HEK293T (cell line): ENCODE measurements around the gene TECTB.
A peak's percentile ranks its signal among the peaks of the same experiment; 100 is the strongest.

Experiments
- CTCF ChIA-PET: fragments of 350-600 bp; formaldehyde crosslinking; extraction: SDS; loops from one replicate; lab custom pipeline; 2021; ENCODE audit warnings: antibody characterized with exemption, inconsistent platforms; lab: Yijun Ruan, JAX
- POLR2A ChIA-PET: fragments of 350-600 bp; formaldehyde crosslinking; extraction: SDS; loops from one replicate; lab custom pipeline; 2020; ENCODE audit warnings: antibody characterized with exemption, inconsistent platforms; lab: Yijun Ruan, JAX
- DNase-seq: peaks from one replicate; pipeline ENCODE4 v3.0.0; 2012; ENCODE audit warnings: mixed read lengths; ENCODE audit errors: extremely low spot score
- ARNT ChIP-seq: fragments of 450-650 bp; IDR thresholded peaks from 2 replicates; pipeline ENCODE4 v1.6.1; 2017; ENCODE audit warnings: mild to moderate bottlenecking
- BHLHE40 ChIP-seq: fragments of 450-650 bp; IDR thresholded peaks from 2 replicates; pipeline ENCODE4 v1.6.1; 2016; ENCODE audit warnings: mild to moderate bottlenecking, moderate library complexity, borderline replicate concordance
- CTBP1 ChIP-seq: fragments of 450-650 bp; IDR thresholded peaks from 2 replicates; pipeline ENCODE4 v1.6.1; 2016; ENCODE audit warnings: borderline replicate concordance
- ELF4 ChIP-seq: fragments of 450-650 bp; IDR thresholded peaks from 2 replicates; pipeline ENCODE4 v1.6.1; 2017; ENCODE audit warnings: antibody characterized with exemption
- FOXA1 ChIP-seq: fragments of 450-650 bp; IDR thresholded peaks from 2 replicates; pipeline ENCODE4 v1.6.1; 2016; ENCODE audit warnings: mild to moderate bottlenecking
- FOXK2 ChIP-seq: fragments of 450-650 bp; IDR thresholded peaks from 2 replicates; pipeline ENCODE4 v1.6.1; 2016; ENCODE audit warnings: mild to moderate bottlenecking
- FOXM1 ChIP-seq: fragments of 450-650 bp; IDR thresholded peaks from 2 replicates; pipeline ENCODE4 v1.6.1; 2017; ENCODE audit warnings: mild to moderate bottlenecking, borderline replicate concordance
- HDGF ChIP-seq: fragments of 450-650 bp; IDR thresholded peaks from 2 replicates; pipeline ENCODE4 v1.6.1; 2017; ENCODE audit warnings: antibody characterized with exemption, borderline replicate concordance
- L3MBTL2 ChIP-seq: fragments of 450-650 bp; conservative IDR thresholded peaks from 2 replicates; pipeline ENCODE4 v1.6.1; 2016; ENCODE audit warnings: mild to moderate bottlenecking
- LEF1 ChIP-seq: fragments of 450-650 bp; IDR thresholded peaks from 2 replicates; pipeline ENCODE4 v1.6.1; 2017; ENCODE audit warnings: mild to moderate bottlenecking, borderline replicate concordance
- NFRKB ChIP-seq: fragments of 450-650 bp; IDR thresholded peaks from 2 replicates; pipeline ENCODE4 v1.6.1; 2016; ENCODE audit warnings: mild to moderate bottlenecking, moderate library complexity
- PKNOX1 ChIP-seq: fragments of 450-650 bp; IDR thresholded peaks from 2 replicates; pipeline ENCODE4 v1.6.1; 2016
- SP1 ChIP-seq: fragments of 450-650 bp; IDR thresholded peaks from 2 replicates; pipeline ENCODE4 v1.6.1; 2017
- SUZ12 ChIP-seq: fragments of 450-650 bp; IDR thresholded peaks from 2 replicates; pipeline ENCODE4 v1.6.1; 2016; ENCODE audit warnings: mild to moderate bottlenecking
- TARDBP ChIP-seq: fragments of 450-650 bp; IDR thresholded peaks from 2 replicates; pipeline ENCODE4 v1.6.1; 2016
- ZNF384 ChIP-seq: fragments of 450-650 bp; IDR thresholded peaks from 2 replicates; pipeline ENCODE4 v1.6.1; 2016

The TECTB gene

DNA sequence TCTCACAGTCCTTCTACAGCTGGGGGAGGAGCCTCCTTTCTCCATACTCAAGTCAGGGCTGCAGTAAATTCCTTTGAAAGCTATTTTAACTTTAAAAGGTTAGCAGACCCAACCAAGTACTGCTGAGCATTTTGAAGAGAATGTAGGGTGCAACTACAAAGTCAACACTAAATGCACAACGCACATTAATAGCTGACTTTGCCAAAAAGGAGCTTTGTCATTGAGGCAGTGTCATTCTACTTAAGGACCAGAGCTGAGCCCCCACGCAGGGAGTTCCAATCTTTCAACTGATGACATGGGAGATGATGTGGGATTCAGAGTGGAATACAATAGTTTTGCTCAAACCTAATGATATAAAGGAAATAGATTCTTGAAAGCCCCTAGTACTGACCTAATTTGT lies 20.3 kb downstream of the TECTB start:
- no peak for DNase-seq
- POLR2A ChIA-PET = no interaction called here
- TF ChIP-seq LEF1 = no peak
- no peak for TF ChIP-seq NFRKB
- TF ChIP-seq L3MBTL2 = no peak
- TF ChIP-seq BHLHE40 = no peak
- no peak for TF ChIP-seq TARDBP
- no peak for TF ChIP-seq ARNT
- no peak for TF ChIP-seq PKNOX1
- TF ChIP-seq SUZ12 = no peak
- no peak for TF ChIP-seq CTBP1
- TF ChIP-seq HDGF = no peak
- TF ChIP-seq ELF4 = no peak
- TF ChIP-seq FOXK2 = no peak
- no peak for TF ChIP-seq FOXM1
- no peak for TF ChIP-seq ZNF384
- TF ChIP-seq SP1 = no peak
- no peak for TF ChIP-seq FOXA1
- CTCF ChIA-PET = no interaction called here

DNA sequence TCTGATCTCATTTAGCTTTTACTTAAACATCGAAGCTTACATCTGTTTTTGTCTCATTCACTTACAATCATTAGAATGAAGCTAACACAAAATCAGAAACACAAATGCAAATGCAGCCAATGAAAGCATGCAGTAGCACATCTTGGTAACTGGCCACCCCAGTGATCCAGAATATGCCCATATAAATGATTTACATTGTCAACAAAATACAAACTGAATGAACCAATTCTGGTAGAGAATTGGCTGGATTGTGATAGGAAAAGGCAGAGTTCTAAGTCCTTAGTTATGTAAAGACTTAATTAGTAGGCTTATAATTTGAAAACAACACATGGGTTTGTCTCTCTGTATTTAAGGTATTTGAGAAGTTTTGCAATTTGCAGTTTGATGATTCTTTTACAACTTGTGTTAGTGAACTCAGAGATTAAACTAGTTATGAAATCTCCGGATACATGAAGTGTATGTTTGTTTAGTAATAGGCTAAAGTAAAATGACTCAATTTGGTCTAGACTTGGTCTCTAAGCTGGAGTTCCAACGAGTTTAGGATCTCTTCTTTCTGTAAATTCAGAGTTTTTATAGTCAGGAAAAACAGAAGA lies 21.2 kb downstream of the TECTB start:
- TF ChIP-seq NFRKB = no peak
- no peak for TF ChIP-seq ELF4
- no peak for TF ChIP-seq TARDBP
- no peak for TF ChIP-seq ZNF384
- TF ChIP-seq CTBP1 = no peak
- ChIA-PET POLR2A (no interaction called here), CTCF (interaction anchor here (0.6 kb wide), 1 partner anchor 605 kb away, joined by 7 read pairs; no protein-coding TSS in a partner anchor)
- DNase-seq = no peak

DNA sequence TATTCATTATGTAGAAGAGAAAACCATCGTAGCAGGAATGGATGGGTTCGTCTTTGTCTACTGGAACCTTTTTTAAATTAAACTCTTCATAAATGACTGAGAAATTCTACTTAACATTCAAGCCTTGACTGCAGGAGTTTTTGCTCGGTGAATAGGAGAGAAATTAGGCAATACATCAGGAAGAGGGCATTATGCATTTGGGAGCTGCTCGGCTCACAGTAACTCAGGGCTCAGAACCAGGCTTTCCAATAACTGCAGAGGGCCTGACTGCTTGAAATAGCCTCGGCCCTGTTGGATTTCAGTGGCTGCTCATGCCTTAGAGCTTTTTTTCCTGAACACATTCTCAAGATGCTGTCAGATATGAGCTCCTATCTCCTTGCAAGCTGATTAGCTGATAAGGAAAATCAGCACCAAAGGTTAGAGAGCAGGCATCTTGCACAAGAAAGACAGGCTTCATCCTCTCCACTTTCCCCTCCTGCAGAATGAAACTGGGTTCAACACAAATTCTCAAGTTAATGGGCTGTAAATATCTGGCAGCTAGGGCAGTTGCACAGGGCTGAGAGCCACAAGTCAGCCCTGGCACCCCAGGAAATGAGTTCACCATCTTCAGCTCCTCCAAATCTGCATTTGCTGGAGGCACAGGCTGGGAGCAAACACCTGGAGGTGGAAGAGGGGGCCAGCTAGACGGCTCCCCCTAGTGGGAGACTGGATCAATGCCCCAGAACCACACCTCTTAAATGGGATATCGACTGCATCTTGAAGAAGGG lies 24.3 kb downstream of the TECTB start:
- peak; percentile 74 for DNase-seq
- POLR2A ChIA-PET = no interaction called here
- CTCF ChIA-PET = interaction anchor here (0.6 to 1.1 kb wide), 4 partner anchors 8 to 128 kb away, joined by 3 read pairs; no protein-coding TSS in a partner anchor
- TF ChIP-seq TARDBP = no peak
- TF ChIP-seq FOXM1 = no peak
- no peak for TF ChIP-seq ELF4
- TF ChIP-seq ARNT = no peak
- TF ChIP-seq L3MBTL2 = no peak

- POLR2A ChIA-PET = no interaction called here
- DNase-seq = no peak
- CTCF ChIA-PET = interaction anchor here (0.7 to 1.1 kb wide), 5 partner anchors 8 to 193 kb away, joined by 3 read pairs; no protein-coding TSS in a partner anchor
Observed at GRCh38 chr10:112308125-112308502, 24.9 kb downstream of the TECTB start.

GRCh38 chr10:112311481-112311880 lies 28.3 kb downstream of the TECTB start:
- ChIA-PET POLR2A (no interaction called here), CTCF (no interaction called here)
- TF ChIP-seq HDGF = no peak
- TF ChIP-seq FOXK2 = no peak
- TF ChIP-seq FOXM1 = no peak
- no peak for TF ChIP-seq SP1
- DNase-seq = no peak

More at GRCh38 chr10:112308125-112308502, 24.9 kb downstream of the TECTB start:
- TF ChIP-seq TARDBP = no peak
- TF ChIP-seq BHLHE40 = no peak
- no peak for TF ChIP-seq ARNT
- no peak for TF ChIP-seq L3MBTL2
- no peak for TF ChIP-seq FOXK2
- TF ChIP-seq PKNOX1 = no peak
- TF ChIP-seq CTBP1 = no peak
- no peak for TF ChIP-seq SP1
- TF ChIP-seq LEF1 = no peak

DNA sequence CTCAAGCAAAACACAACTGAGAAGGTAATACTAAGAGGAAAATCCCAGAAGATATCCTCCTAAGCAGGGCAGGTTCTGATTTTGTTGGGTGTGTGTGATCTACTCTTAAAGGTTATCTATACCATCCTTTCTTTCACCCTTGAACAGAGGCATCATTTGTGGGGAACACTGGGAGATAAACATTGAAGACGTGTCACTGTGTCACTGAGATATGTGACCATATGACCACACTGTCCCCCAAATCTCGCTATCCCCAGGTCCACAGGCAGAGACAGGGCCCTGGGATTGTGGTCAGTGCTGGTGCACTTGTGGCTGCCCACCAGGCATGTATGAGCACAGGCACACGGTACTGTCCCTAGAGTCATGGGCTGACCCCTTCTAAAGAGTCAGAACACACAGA lies 30.0 kb downstream of the TECTB start:
- ChIA-PET POLR2A (no interaction called here), CTCF (no interaction called here)
- DNase-seq = no peak
- TF ChIP-seq CTBP1 (no peak), ARNT (no peak), NFRKB (no peak), ELF4 (no peak), SUZ12 (no peak), BHLHE40 (no peak), FOXK2 (no peak), FOXA1 (no peak), ZNF384 (no peak), PKNOX1 (no peak), HDGF (no peak), LEF1 (no peak), SP1 (no peak), FOXM1 (no peak), L3MBTL2 (no peak), TARDBP (no peak)
